H1 (cell line): ENCODE data around the gene ANGPTL8. TPM values are rescaled to one million over a fixed set of nuclear protein-coding genes. Genes with fewer than 3 reads are reported as not detected.

Experiments used
- ATF3 ChIP-seq: IDR thresholded peaks from 2 replicates; pipeline ENCODE4 v1.6.1; 2011; ENCODE audit warnings: low read depth, mild to moderate bottlenecking, low read length; ENCODE audit not compliant: insufficient read depth
- CHD7 ChIP-seq: fragments of 300-600 bp; sonication (generic); IDR thresholded peaks from 2 replicates; pipeline ENCODE4 v1.7.1; 2012; ENCODE audit warnings: low read length, moderate library complexity, mild to moderate bottlenecking, inconsistent platforms; ENCODE audit not compliant: insufficient replicate concordance
- CTBP2 ChIP-seq: IDR thresholded peaks from 2 replicates; pipeline ENCODE4 v1.7.0; 2011; ENCODE audit warnings: borderline replicate concordance, mild to moderate bottlenecking, moderate library complexity, mixed read lengths, low read length; ENCODE audit not compliant: insufficient read depth, insufficient read length
- CTCF ChIP-seq, 3 experiments: IDR thresholded peaks; 1 replicate in 2 of 3; 2 replicates in 1 of 3; pipeline versions ENCODE4 v1.5.1 to v1.6.1; 2011; ENCODE audit warnings: low read length in 3 of 3, mild to moderate bottlenecking in 3 of 3, inconsistent platforms in 2 of 3, low read depth in 1 of 3, moderate library complexity in 1 of 3; ENCODE audit not compliant: insufficient read depth in 1 of 3; ENCODE audit errors: control extremely low read depth in 1 of 3
- GTF2F1 ChIP-seq: IDR thresholded peaks from 2 replicates; pipeline ENCODE4 v1.6.1; 2012; ENCODE audit warnings: low read depth, low read length, improper control_type of control experiment, borderline replicate concordance
- POLR2A ChIP-seq, 2 experiments: IDR thresholded peaks; 1 replicate in 1 of 2; 2 replicates in 1 of 2; pipeline ENCODE4 v1.6.1; 2011; ENCODE audit warnings: low read depth in 2 of 2, low read length in 2 of 2, mild to moderate bottlenecking in 2 of 2; ENCODE audit errors: control extremely low read depth in 1 of 2
- RBBP5 ChIP-seq: IDR thresholded peaks from 2 replicates; pipeline ENCODE4 v1.7.1; 2012; ENCODE audit warnings: low read depth, mild to moderate bottlenecking, inconsistent platforms, low read length, moderate library complexity, borderline replicate concordance
- polyA plus RNA-seq, 7 experiments: library from polyadenylated mRNA; depleted of rRNA in 3 of 7; stranded (reverse) in 5 of 7; unstranded in 2 of 7; fragments of >200 nt in 5 of 7; fragments of 200-250 nt in 2 of 7; gene quantifications; 1 replicate in 5 of 7; 2 replicates in 1 of 7; 4 replicates in 1 of 7; pipeline versions ENCODE4 v1.2.1 to v1.2.3, GENCODE V29; 2011 to 2013; ENCODE audit warnings: missing spikeins in 2 of 7, mixed read lengths in 2 of 7
- total RNA-seq: library from RNA; stranded (reverse); fragmentation: NEBNext Ultra II Directional; extraction: Animal tissue kit (Norgen Biotek cat#: 25700); gene quantifications from 2 replicates; pipeline ENCODE4 v1.2.1, GENCODE V29; 2021

ANGPTL8 gene
- total and polyA plus RNA-seq, 2 of the 8 experiments (the other 6 are each of a cell fraction or from before 2014, with no cell fraction given), result not detected

- TF ChIP-seq CHD7, result no peak
- TF ChIP-seq CTCF (IDR thresholded peaks at IDR 0.05; ENCODE audit: control extremely low read depth in 1 of 3, insufficient read depth in 1 of 3, low read depth in 1 of 3, low read length in 3 of 3), result no peak
- no peak for TF ChIP-seq RBBP5
- TF ChIP-seq GTF2F1, result no peak
- TF ChIP-seq POLR2A (IDR thresholded peaks at IDR 0.05; ENCODE audit: control extremely low read depth in 1 of 2, low read depth in 2 of 2, low read length in 2 of 2), result no peak
- no peak for TF ChIP-seq ATF3
- TF ChIP-seq CTBP2, result no peak
Observed at GRCh38 chr19:11238781-11239376, 540 bp upstream of the ANGPTL8 start (continued).
